Muscle of arm (tissue), 14 donors: Measurements from ENCODE around the gene NXPE2. TPM values are rescaled to one million over a fixed set of nuclear protein-coding genes. Genes with fewer than 3 reads are reported as not detected.
A peak's percentile ranks its signal among the peaks of the same experiment; 100 is the strongest.
"Not testable (repeated sequence)": the region's sequence is repeated elsewhere in the genome, so short reads cannot be mapped to it uniquely, and the experiment has no call there.

ENCODE experiments used
- DNase-seq: peaks from one replicate; pipeline ENCODE4 v3.0.0-alpha.2; 2013
- long read RNA-seq, 11 donors: transcript quantifications; one replicate each; lab custom pipeline, GENCODE V29; 2026
- polyA plus RNA-seq, 12 donors: library from polyadenylated mRNA; unstranded; fragments of 120-200 nt; gene quantifications; one replicate each; pipeline ENCODE4 v1.2.1, GENCODE V29; 2013; ENCODE audit not compliant: insufficient read length in 12 of 12

NXPE2 gene
- polyA plus RNA-seq: under 1 TPM in 7 of 12 donors, not detected in 5; 0.09 to 0.32 (median 0.22) TPM
- long read RNA-seq, donor 1, partial matches to known transcripts: 95 of 105 reads
- long read RNA-seq, donor 1, other reads (novel, unspliced or antisense): 9 of 105 reads
- long read RNA-seq, donor 2: 0 reads
- long read RNA-seq, donor 3: 0 reads
- long read RNA-seq, donor 4: 0 reads
- long read RNA-seq, donor 5: 0 reads
- long read RNA-seq, donor 6: 0 reads
- long read RNA-seq, donor 7: 0 reads
- long read RNA-seq, donor 8: 0 reads
- long read RNA-seq, donor 9: 0 reads
- long read RNA-seq, donor 10: 0 reads
- long read RNA-seq, donor 11: 0 reads

- DNase-seq: no peak
These were observed at the start of gene NXPE2 for GRCh38 chr11:114678125-114679036. NXPE2 (plus strand) TSS chr11:114678527; CDS start chr11:114678576, 49 bp downstream.

GRCh38 chr11:114631445-114631965 is 46.8 kb upstream of the NXPE2 start:
- not testable (repeated sequence) for DNase-seq

GRCh38 chr11:114639440-114639839 is 38.9 kb upstream of the NXPE2 start:
- not testable (repeated sequence) for DNase-seq

- no peak for DNase-seq
These were observed 27.7 kb upstream of the NXPE2 start for GRCh38 chr11:114650661-114651060.

GRCh38 chr11:114651145-114651718 is 27.1 kb upstream of the NXPE2 start:
- DNase-seq: no peak

- DNase-seq: no peak
These were observed 25.2 kb upstream of the NXPE2 start for GRCh38 chr11:114653148-114653547.

GRCh38 chr11:114664641-114665040 is 13.7 kb upstream of the NXPE2 start:
- no peak for DNase-seq

- no peak for DNase-seq
These were observed 11.6 kb upstream of the NXPE2 start for GRCh38 chr11:114666760-114667159.

- DNase-seq: no peak
These were observed 10.2 kb upstream of the NXPE2 start for GRCh38 chr11:114668109-114668508.

GRCh38 chr11:114673661-114674060 is 4.7 kb upstream of the NXPE2 start:
- no peak for DNase-seq

- no peak for DNase-seq
These were observed 1.2 kb downstream of the NXPE2 start for GRCh38 chr11:114679505-114679904.

- DNase-seq: no peak
These were observed 4.7 kb downstream of the NXPE2 start for GRCh38 chr11:114683007-114683406.

- no peak for DNase-seq
These were observed 6.3 kb downstream of the NXPE2 start for GRCh38 chr11:114684636-114685035.

- no peak for DNase-seq
These were observed 6.8 kb downstream of the NXPE2 start for GRCh38 chr11:114685097-114685496.

GRCh38 chr11:114705280-114706024 is 27.1 kb downstream of the NXPE2 start:
- no peak for DNase-seq

- no peak for DNase-seq
These were observed 31.6 kb downstream of the NXPE2 start for GRCh38 chr11:114709960-114710359.

- peak; percentile 36 for DNase-seq
These were observed 35.4 kb downstream of the NXPE2 start for GRCh38 chr11:114713756-114714155.

GRCh38 chr11:114719562-114719961 is 41.2 kb downstream of the NXPE2 start:
- DNase-seq: no peak

- no peak for DNase-seq
These were observed 46.7 kb downstream of the NXPE2 start for GRCh38 chr11:114724916-114725524.

GRCh38 chr11:114725623-114726022 is 47.3 kb downstream of the NXPE2 start:
- no peak for DNase-seq

- DNase-seq: no peak
These were observed 58.5 kb downstream of the NXPE2 start for GRCh38 chr11:114736806-114737205.
